HepG2 (cell line): ENCODE results near the gene RELL2. TPM values are rescaled to one million over a fixed set of nuclear protein-coding genes. Genes with fewer than 3 reads are reported as not detected.

Experiments used
- ATAC-seq: fragments of 200-7000 bp; cut with Tn5 transposase; 3 replicates; pipeline ENCODE4 v1.9.1; 2020; ENCODE audit warnings: mild to moderate bottlenecking, moderate library complexity
- BruUV-seq: library from RNA; stranded (reverse); fragments of 400-500 nt; replicated peaks from 2 replicates; lab custom pipeline; 2021; lab: Mats Ljungman, UMichigan
- CTCF ChIA-PET: fragments of 300-600 bp; formaldehyde crosslinking; extraction: SDS; loops from one replicate; lab custom pipeline; 2021; ENCODE audit warnings: low total read pairs, inconsistent platforms, low intra/inter-chr PET ratio; lab: Yijun Ruan, JAX
- POLR2A ChIA-PET: fragments of 350-600 bp; sonication (Branson Sonifier 250); formaldehyde crosslinking; loops from one replicate; lab custom pipeline; 2020; ENCODE audit warnings: antibody characterized with exemption, inconsistent platforms; lab: Yijun Ruan, JAX
- DNase-seq: peaks from one replicate; pipeline ENCODE4 v3.0.0-alpha.2; 2015; ENCODE audit warnings: low spot score
- FAIRE-seq: peaks from 3 replicates; lab custom pipeline; 2011; peaks lifted over from hg19 to GRCh38; lab: Jason Lieb, UNC
- H2AFZ ChIP-seq: one replicate; pipeline ENCODE4 v1.6.1; 2011; ENCODE audit warnings: low read length, inconsistent platforms
- H3K27ac ChIP-seq: fragments of 300-600 bp; 3 replicates; pipeline ENCODE4 v1.8.0; 2011; ENCODE audit warnings: mixed run types, mild to moderate bottlenecking, mixed read lengths, low read length, inconsistent platforms; ENCODE audit not compliant: insufficient read depth; ENCODE audit errors: extremely low read length
- H3K27me3 ChIP-seq, 2 experiments: fragments of 200-600 bp in 1 of 2; 2 replicates in 1 of 2; 3 replicates in 1 of 2; pipeline versions ENCODE4 v1.6.0 to v1.8.0; 2011; ENCODE audit warnings: low read length in 2 of 2, mild to moderate bottlenecking in 2 of 2, moderate library complexity in 2 of 2, inconsistent platforms in 1 of 2; ENCODE audit not compliant: insufficient read depth in 2 of 2, control insufficient read depth in 1 of 2
- H3K36me3 ChIP-seq, 2 experiments: fragments of 200-600 bp in 1 of 2; replicated peaks in 1 of 2; 2 replicates in 1 of 2; 3 replicates in 1 of 2; pipeline versions ENCODE4 v1.5.1 to v1.8.0; 2011; ENCODE audit warnings: low read length in 2 of 2, inconsistent platforms in 1 of 2; ENCODE audit not compliant: insufficient read depth in 2 of 2, control insufficient read depth in 1 of 2
- H3K4me1 ChIP-seq: 2 replicates; pipeline ENCODE4 v1.5.1; 2012; ENCODE audit warnings: low read length, inconsistent platforms; ENCODE audit not compliant: insufficient read depth
- H3K4me2 ChIP-seq: 2 replicates; pipeline ENCODE4 v1.6.0; 2011; ENCODE audit warnings: low read depth, low read length, inconsistent platforms
- H3K4me3 ChIP-seq, 3 experiments: fragments of 200-600 bp in 1 of 3; sonication (generic), shearing (Covaris generic) in 1 of 3; replicated peaks in 1 of 3; 2 replicates each; pipeline ENCODE4 v1.5.1; 2011 to 2016; ENCODE audit warnings: low read length in 3 of 3, inconsistent platforms in 2 of 3, low read depth in 2 of 3, mild to moderate bottlenecking in 2 of 3, control low read depth in 1 of 3, mixed read lengths in 1 of 3; ENCODE audit not compliant: insufficient read depth in 1 of 3
- H3K79me2 ChIP-seq: one replicate; pipeline ENCODE4 v1.6.1; 2011; ENCODE audit warnings: low read length, inconsistent platforms; ENCODE audit not compliant: insufficient read depth
- H3K9ac ChIP-seq: 2 replicates; pipeline ENCODE4 v1.6.0; 2011; ENCODE audit warnings: mild to moderate bottlenecking, low read depth, low read length, inconsistent platforms; ENCODE audit not compliant: insufficient read depth
- H3K9me3 ChIP-seq: 2 replicates; pipeline ENCODE4 v1.5.1; 2012; ENCODE audit warnings: mild to moderate bottlenecking, low read length
- H4K20me1 ChIP-seq: 2 replicates; pipeline ENCODE4 v1.6.0; 2011; ENCODE audit warnings: inconsistent platforms, mild to moderate bottlenecking, low read length, moderate library complexity; ENCODE audit not compliant: insufficient read depth
- ATF2 ChIP-seq: sonication (generic); formaldehyde crosslinking; IDR thresholded peaks from 2 replicates; pipeline ENCODE4 v1.4.0; 2020; ENCODE audit warnings: missing genetic modification reagents
- CREB1 ChIP-seq, 2 experiments: fragments of 450-650 bp in 1 of 2; IDR thresholded peaks; 2 replicates each; pipeline ENCODE4 v1.6.1; 2016 to 2017; ENCODE audit warnings: control low read depth in 1 of 2, mild to moderate bottlenecking in 1 of 2, missing compliant biosample characterization in 1 of 2, missing genetic modification characterization in 1 of 2
- FOXA3 ChIP-seq: IDR thresholded peaks from 2 replicates; pipeline ENCODE4 v1.6.1; 2016; ENCODE audit warnings: missing genetic modification reagents, missing compliant biosample characterization
- GABPB1 ChIP-seq: IDR thresholded peaks from 2 replicates; pipeline ENCODE4 v1.6.1; 2016; ENCODE audit warnings: mild to moderate bottlenecking, missing genetic modification reagents, moderate library complexity, missing compliant biosample characterization
- MED13 ChIP-seq: sonication (generic); formaldehyde crosslinking; IDR thresholded peaks from 2 replicates; pipeline ENCODE4 v1.5.0; 2020; ENCODE audit warnings: missing genetic modification reagents
- NFAT5 ChIP-seq: sonication (generic); formaldehyde crosslinking; IDR thresholded peaks from 2 replicates; pipeline ENCODE4 v1.4.0; 2020; ENCODE audit warnings: missing genetic modification reagents
- NR2F6 ChIP-seq, 2 experiments: IDR thresholded peaks; 2 replicates each; pipeline ENCODE4 v1.6.1; 2016; ENCODE audit warnings: antibody characterized with exemption in 1 of 2, mild to moderate bottlenecking in 1 of 2
- SRF ChIP-seq: IDR thresholded peaks from 2 replicates; pipeline ENCODE4 v1.6.1; 2011; ENCODE audit warnings: mild to moderate bottlenecking, low read depth, low read length, moderate library complexity
- U2AF1 ChIP-seq: fragments of 200-400 bp; formaldehyde crosslinking; optimal IDR thresholded peaks from 2 replicates; pipeline ENCODE3; 2017; ENCODE audit warnings: mild to moderate bottlenecking, low read depth, low read length
- ZBTB20 ChIP-seq: sonication (generic); formaldehyde crosslinking; IDR thresholded peaks from 2 replicates; pipeline ENCODE4 v1.8.1; 2023; ENCODE audit warnings: missing genetic modification reagents, low read depth, mild to moderate bottlenecking, borderline replicate concordance
- ZBTB25 ChIP-seq: IDR thresholded peaks from 2 replicates; pipeline ENCODE4 v1.6.1; 2018; ENCODE audit warnings: missing genetic modification reagents
- ZNF180 ChIP-seq: sonication (generic); formaldehyde crosslinking; IDR thresholded peaks from 2 replicates; pipeline ENCODE4 v1.4.0; 2020; ENCODE audit warnings: low read depth, missing genetic modification reagents, borderline replicate concordance
- ZNF558 ChIP-seq: sonication (generic); formaldehyde crosslinking; IDR thresholded peaks from 2 replicates; pipeline ENCODE4 v1.9.0; 2022; ENCODE audit warnings: mild to moderate bottlenecking, missing genetic modification reagents, borderline replicate concordance
- WGBS: methylation state at CpG from one replicate; pipeline ENCODE4 v1.1.6; 2017; ENCODE audit warnings: low lambda C conversion rate; 5-methylcytosine and 5-hydroxymethylcytosine counted together
- in situ Hi-C: cut with HindIII; loops from 2 replicates; pipeline ENCODE4 v1.10.0; 2017; ENCODE audit warnings: low pct_unique_long_range_greater_than_20kb; ENCODE audit not compliant: extremely low pct_ligation_motif_present
- intact Hi-C: fragments of 100-400 bp; cut with micrococcal nuclease; formaldehyde crosslinking; loops from one replicate; pipeline ENCODE4 v1.10.0; 2022; ENCODE audit not compliant: unreplicated experiment
- polyA plus RNA-seq, 8 experiments: library from polyadenylated mRNA; depleted of rRNA in 3 of 8; stranded (reverse) in 7 of 8; unstranded in 1 of 8; fragments of >200 nt; fragmentation: Illumina TruSeq in 4 of 8; extraction: Trizol in 4 of 8; gene quantifications; 2 replicates each; pipeline versions ENCODE4 v1.2.1 to v1.2.3, GENCODE V29; 2011 to 2016; ENCODE audit warnings: low read depth in 4 of 8, missing spikeins in 1 of 8, mixed read lengths in 1 of 8; ENCODE audit not compliant: insufficient read depth in 1 of 8
- total RNA-seq, 5 experiments: library from RNA; depleted of rRNA; stranded (reverse); fragments of >200 nt; fragmentation: Illumina TruSeq; extraction: Trizol; gene quantifications; 2 replicates each; pipeline ENCODE4 v1.2.3, GENCODE V29; 2016; ENCODE audit warnings: low read depth in 1 of 5

Gene RELL2
- total and polyA plus RNA-seq, 2 of the 13 experiments (the other 11 are each of a cell fraction or from before 2014, with no cell fraction given), result 6.4 to 8.3 TPM

GRCh38 chr5:141618030-141618803 is 18.6 kb upstream of the RELL2 start:
- ChIA-PET CTCF (interaction anchor here (0.7 to 3.0 kb wide), 4 partner anchors 19 to 54 kb away, joined by 5 to 67 read pairs (median 6); partner anchors contain the start of genes HDAC3 and RELL2), POLR2A (interaction anchor here (0.9 to 3.5 kb wide), 13 partner anchors 9 to 298 kb away, joined by 3 to 53 read pairs (median 6); partner anchors contain the start of genes FCHSD1, HDAC3, RELL2 and TAF7)
- FAIRE-seq (peak; percentile 75), DNase-seq (peak; percentile 63), ATAC-seq (peak; percentile 62)
- in situ Hi-C loops (no loop called here), intact Hi-C loops (no loop called here)
- peak overlapping the region; percentile 83 for H3K9ac ChIP-seq
- H3K27ac ChIP-seq, result peak overlapping the region; percentile 87
- H2AFZ ChIP-seq, result no peak overlapping the region
- under 1% methylated on average over 31 of the region's 36 CpGs for WGBS
- H3K4me3 ChIP-seq, result peak overlapping the region; percentile 84 to 95 (median 88)
- no peaks in the 10 kb centered on the region for H3K27me3 ChIP-seq
- H3K36me3 ChIP-seq, result peaks cover 6 to 15% of the 10 kb centered on the region in 2 experiments
- no peaks in the 10 kb centered on the region for H4K20me1 ChIP-seq
- BruUV-seq, result no TSS peak
- H3K4me1 ChIP-seq, result peaks cover 53% of the 10 kb centered on the region
- no peaks in the 10 kb centered on the region for H3K9me3 ChIP-seq
- peaks cover 44% of the 10 kb centered on the region for H3K79me2 ChIP-seq
- peak overlapping the region; percentile 74 for H3K4me2 ChIP-seq
- TF ChIP-seq FOXA3 (CRISPR knock-in tag) (peak; percentile 24; the same call in 1 of the 2 replicates), GABPB1 (CRISPR knock-in tag) (peak; percentile 43; the same call in 1 of the 2 replicates), CREB1 (IDR thresholded peaks at IDR 0.05) (no peak), CREB1 (CRISPR knock-in tag; IDR thresholded peaks at IDR 0.05) (peak; percentile 67), ZBTB25 (CRISPR knock-in tag) (no peak), U2AF1 (peak; percentile 0), ZBTB20 (CRISPR knock-in tag) (no peak; the same call in 1 of the 2 replicates), NFAT5 (CRISPR knock-in tag) (no peak), SRF (peak; percentile 74), ZNF558 (CRISPR knock-in tag) (no peak), ATF2 (CRISPR knock-in tag) (0 out of 2 replicates have a peak, but pooled peaks have one; percentile 42), MED13 (CRISPR knock-in tag) (no peak), ZNF180 (no peak), NR2F6 (IDR thresholded peaks at IDR 0.05) (peak; percentile 33), NR2F6 (CRISPR knock-in tag; IDR thresholded peaks at IDR 0.05) (0 out of 2 replicates have a peak, but pooled peaks have one; percentile 12)
